Sigmoid colon (tissue), 7 donors: ENCODE data around the gene GRAMD1A. TPM values are rescaled to one million over a fixed set of nuclear protein-coding genes. Genes with fewer than 3 reads are reported as not detected.

Source experiments
- DNase-seq: peaks from one replicate; pipeline ENCODE4 v3.0.0-alpha.2; 2019
- H3K27ac ChIP-seq, 4 donors: fragments of 200-600 bp; sonication (generic); one replicate each; pipeline ENCODE4 v1.5.1; 2016 to 2019; ENCODE audit warnings: mild to moderate bottlenecking in 1 of 4
- H3K27me3 ChIP-seq, 3 donors: fragments of 200-600 bp; sonication (generic); one replicate each; pipeline ENCODE4 v1.5.1; 2019; ENCODE audit warnings: mild to moderate bottlenecking in 1 of 3
- H3K36me3 ChIP-seq, 4 donors: fragments of 200-600 bp; sonication (generic); one replicate each; pipeline ENCODE4 v1.5.1; 2016 to 2019
- H3K4me1 ChIP-seq, 4 donors: fragments of 200-600 bp; sonication (generic); one replicate each; pipeline ENCODE4 v1.5.1; 2017 to 2019
- H3K4me3 ChIP-seq, 4 donors: fragments of 200-600 bp; sonication (generic); one replicate each; pipeline ENCODE4 v1.5.1; 2017 to 2019; ENCODE audit warnings: mild to moderate bottlenecking in 2 of 4, moderate library complexity in 1 of 4
- H3K9me3 ChIP-seq, 4 donors: fragments of 200-600 bp in 3 of 4; sonication (generic) in 3 of 4; one replicate each; pipeline versions ENCODE4 v1.5.1 to v1.6.1; 2013 to 2019
- EP300 ChIP-seq, 4 donors: sonication (generic); formaldehyde crosslinking; IDR thresholded peaks; one replicate each; pipeline ENCODE4 v1.6.1; 2017; ENCODE audit warnings: antibody characterized with exemption in 4 of 4
- POLR2A ChIP-seq, 2 donors: fragments of 450-650 bp; IDR thresholded peaks; one replicate each; pipeline ENCODE4 v1.6.1; 2016; ENCODE audit warnings: antibody characterized with exemption in 2 of 2, mild to moderate bottlenecking in 2 of 2, moderate library complexity in 2 of 2
- POLR2AphosphoS5 ChIP-seq, 4 donors: sonication (generic); formaldehyde crosslinking; IDR thresholded peaks; one replicate each; pipeline ENCODE4 v1.6.1; 2017; ENCODE audit warnings: antibody characterized with exemption in 4 of 4
- WGBS, 2 donors: extraction: QIAGEN DNeasy Blood & Tissue Kit; methylation state at CpG; one replicate each; pipeline ENCODE4 v1.1.7; 2013; 5-methylcytosine and 5-hydroxymethylcytosine counted together
- intact Hi-C: fragments of 100-400 bp; cut with DNase I; formaldehyde crosslinking; loops from one replicate; pipeline ENCODE4 v1.15.1; 2023
- polyA plus RNA-seq, 3 donors: library from polyadenylated mRNA; stranded (reverse); fragments of 200-250 nt; gene quantifications; one replicate each; pipeline ENCODE4 v1.2.3, GENCODE V29; 2013
- total RNA-seq, 4 donors: library from RNA; depleted of rRNA; stranded (reverse); fragments of >200 nt; gene quantifications; one replicate each; pipeline ENCODE4 v1.1.0, GENCODE V29; 2016
- TF ChIP-seq, protein P1 (sequence below), 4 experiments: fragments of 450-650 bp in 3 of 4; fragments of 200-600 bp in 1 of 4; IDR thresholded peaks; one replicate each; pipeline ENCODE4 v1.5.1; 2016 to 2019; ENCODE audit warnings: antibody characterized with exemption in 4 of 4, mild to moderate bottlenecking in 3 of 4, moderate library complexity in 2 of 4
- donor health status: healthy with polysubstance abuse.
- donor health status: Bipolar disorder and iron deficiency.
- donor health status: healthy.

Gene GRAMD1A
- total and polyA plus RNA-seq, 7 donors = 5.1 to 58.9 (median 30.3) TPM

DNA sequence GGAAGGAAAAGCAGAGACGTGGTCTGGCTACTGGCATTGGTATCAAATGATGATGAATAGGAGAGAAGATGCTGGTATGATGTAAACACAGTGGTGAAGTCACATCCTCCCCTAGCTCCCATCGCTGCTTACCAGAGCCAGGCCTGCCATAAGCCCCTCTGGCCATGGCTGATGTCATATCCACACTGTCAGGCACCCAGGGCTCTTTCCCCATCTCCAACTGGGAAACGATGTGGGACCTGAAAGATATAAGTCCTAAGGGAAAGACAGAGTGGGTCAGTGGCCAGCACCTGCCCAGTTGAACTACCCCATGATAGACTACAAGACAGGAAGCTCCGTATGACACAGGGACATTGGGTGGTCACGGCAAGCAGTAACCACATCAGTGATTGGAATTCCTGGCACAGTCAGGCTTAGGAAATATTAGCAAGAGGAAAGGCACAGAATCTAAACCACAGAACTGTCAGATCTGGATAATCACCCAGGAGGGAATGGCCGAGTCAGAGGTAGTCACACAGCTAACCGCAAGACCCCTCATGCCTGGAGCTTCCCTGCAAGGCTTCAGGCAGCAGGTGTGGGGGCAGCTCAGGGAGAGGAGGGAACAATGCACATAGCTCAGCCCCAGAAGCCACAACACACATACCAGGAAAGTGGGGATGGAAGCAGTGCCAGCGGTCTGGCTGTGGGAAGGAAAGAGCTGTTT is 39.9 kb upstream of the GRAMD1A start:
- Histone ChIP-seq H3K27me3 (no peaks in the 10 kb centered on the region), H3K9me3 (peaks cover 17 to 39% (median 36%) of the 10 kb centered on the region in 4 donors), H3K27ac (no peak overlapping the region), H3K4me3 (no peak overlapping the region), H3K4me1 (peaks cover 0 to 29% (median 18%) of the 10 kb centered on the region in 4 donors), H3K36me3 (peaks cover 27 to 58% (median 31%) of the 10 kb centered on the region in 4 donors)
- 98 to 99% methylated on average over 8 of the region's 8 CpGs for WGBS, 2 donors
- DNase-seq = no peak
- intact Hi-C loops = no loop called here
- TF ChIP-seq EP300 (IDR thresholded peaks at IDR 0.05) (no peak), POLR2A (IDR thresholded peaks at IDR 0.05) (no peak), POLR2AphosphoS5 (IDR thresholded peaks at IDR 0.05) (no peak)
- TF ChIP-seq, protein P1, sequence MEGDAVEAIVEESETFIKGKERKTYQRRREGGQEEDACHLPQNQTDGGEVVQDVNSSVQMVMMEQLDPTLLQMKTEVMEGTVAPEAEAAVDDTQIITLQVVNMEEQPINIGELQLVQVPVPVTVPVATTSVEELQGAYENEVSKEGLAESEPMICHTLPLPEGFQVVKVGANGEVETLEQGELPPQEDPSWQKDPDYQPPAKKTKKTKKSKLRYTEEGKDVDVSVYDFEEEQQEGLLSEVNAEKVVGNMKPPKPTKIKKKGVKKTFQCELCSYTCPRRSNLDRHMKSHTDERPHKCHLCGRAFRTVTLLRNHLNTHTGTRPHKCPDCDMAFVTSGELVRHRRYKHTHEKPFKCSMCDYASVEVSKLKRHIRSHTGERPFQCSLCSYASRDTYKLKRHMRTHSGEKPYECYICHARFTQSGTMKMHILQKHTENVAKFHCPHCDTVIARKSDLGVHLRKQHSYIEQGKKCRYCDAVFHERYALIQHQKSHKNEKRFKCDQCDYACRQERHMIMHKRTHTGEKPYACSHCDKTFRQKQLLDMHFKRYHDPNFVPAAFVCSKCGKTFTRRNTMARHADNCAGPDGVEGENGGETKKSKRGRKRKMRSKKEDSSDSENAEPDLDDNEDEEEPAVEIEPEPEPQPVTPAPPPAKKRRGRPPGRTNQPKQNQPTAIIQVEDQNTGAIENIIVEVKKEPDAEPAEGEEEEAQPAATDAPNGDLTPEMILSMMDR (IDR thresholded peaks at IDR 0.05) = no peak

GRCh38 chr19:34960940-34961679 is 39.0 kb upstream of the GRAMD1A start:
- TF ChIP-seq POLR2AphosphoS5 (IDR thresholded peaks at IDR 0.05) (no peak), EP300 (IDR thresholded peaks at IDR 0.05) (no peak), POLR2A (IDR thresholded peaks at IDR 0.05) (no peak)
- TF ChIP-seq, protein P1 (IDR thresholded peaks at IDR 0.05) = no peak
- peaks cover 0 to 29% (median 18%) of the 10 kb centered on the region in 4 donors for H3K4me1 ChIP-seq
- H3K36me3 ChIP-seq = peaks cover 27 to 50% (median 31%) of the 10 kb centered on the region in 4 donors
- DNase-seq = no peak
- WGBS, 2 donors = 97 to 98% methylated on average over 12 of the region's 12 CpGs
- intact Hi-C loops = no loop called here
- no peaks in the 10 kb centered on the region for H3K27me3 ChIP-seq
- H3K9me3 ChIP-seq = peaks cover 17 to 36% (median 36%) of the 10 kb centered on the region in 4 donors
- H3K27ac ChIP-seq = no peak overlapping the region
- H3K4me3 ChIP-seq = no peak overlapping the region

GRCh38 chr19:34961775-34962686 is 38.1 kb upstream of the GRAMD1A start:
- Histone ChIP-seq H3K27me3 (no peaks in the 10 kb centered on the region), H3K9me3 (peaks cover 17 to 30% (median 28%) of the 10 kb centered on the region in 4 donors), H3K27ac (peak overlapping the region in 1 of 4 donors; percentile 28), H3K4me1 (peaks cover 0 to 29% (median 18%) of the 10 kb centered on the region in 4 donors), H3K4me3 (peak overlapping the region in 1 of 4 donors; percentile 90), H3K36me3 (peaks cover 27 to 41% (median 31%) of the 10 kb centered on the region in 4 donors)
- DNase-seq = no peak
- TF ChIP-seq EP300 (IDR thresholded peaks at IDR 0.05) (no peak), POLR2A (IDR thresholded peaks at IDR 0.05) (no peak), POLR2AphosphoS5 (IDR thresholded peaks at IDR 0.05) (peak in 2 of 4 donors; percentile 21)
- TF ChIP-seq, protein P1 (IDR thresholded peaks at IDR 0.05) = no peak
- intact Hi-C loops = no loop called here
- 78 to 88% methylated on average over 5 of the region's 5 CpGs for WGBS, 2 donors
